Type B pancreatic cell (in vitro differentiated cells): ENCODE measurements around the gene IL36A. TPM values are rescaled to one million over a fixed set of nuclear protein-coding genes. Genes with fewer than 3 reads are reported as not detected.

Source experiments
- DNase-seq: peaks from one replicate; pipeline ENCODE4 v3.0.0; 2021; ENCODE audit warnings: mixed read lengths; ENCODE audit not compliant: unreplicated experiment; ENCODE audit errors: extremely low spot score
- H3K27ac Mint-ChIP-seq: 2 replicates; pipeline ENCODE4 v1.8.0; 2021; ENCODE audit warnings: mild to moderate bottlenecking, mixed read lengths
- H3K27me3 Mint-ChIP-seq: 2 replicates; pipeline ENCODE4 v1.8.0; 2021; ENCODE audit warnings: mixed read lengths
- H3K36me3 Mint-ChIP-seq: 2 replicates; pipeline ENCODE4 v1.8.0; 2021; ENCODE audit warnings: mixed read lengths
- H3K4me1 Mint-ChIP-seq: one replicate; pipeline ENCODE4 v1.8.0; 2021; ENCODE audit warnings: mixed read lengths; ENCODE audit not compliant: unreplicated experiment
- H3K4me3 Mint-ChIP-seq: 2 replicates; pipeline ENCODE4 v1.8.0; 2021; ENCODE audit warnings: mild to moderate bottlenecking, mixed read lengths
- H3K9me3 Mint-ChIP-seq: 2 replicates; pipeline ENCODE4 v1.8.0; 2021; ENCODE audit warnings: mixed read lengths
- total RNA-seq: library from RNA; stranded (reverse); gene quantifications from 2 replicates; pipeline ENCODE4 v1.2.1, GENCODE V29; 2021; ENCODE audit warnings: low replicate concordance
- TF ChIP-seq, protein P1 (sequence below): fragments of 200-600 bp; sonication (generic); conservative IDR thresholded peaks from 2 replicates; pipeline ENCODE4 v1.5.0; 2021; ENCODE audit warnings: antibody characterized with exemption, mild to moderate bottlenecking

IL36A gene
- total RNA-seq, 1 donor from 2014 or later, result not detected

DNA sequence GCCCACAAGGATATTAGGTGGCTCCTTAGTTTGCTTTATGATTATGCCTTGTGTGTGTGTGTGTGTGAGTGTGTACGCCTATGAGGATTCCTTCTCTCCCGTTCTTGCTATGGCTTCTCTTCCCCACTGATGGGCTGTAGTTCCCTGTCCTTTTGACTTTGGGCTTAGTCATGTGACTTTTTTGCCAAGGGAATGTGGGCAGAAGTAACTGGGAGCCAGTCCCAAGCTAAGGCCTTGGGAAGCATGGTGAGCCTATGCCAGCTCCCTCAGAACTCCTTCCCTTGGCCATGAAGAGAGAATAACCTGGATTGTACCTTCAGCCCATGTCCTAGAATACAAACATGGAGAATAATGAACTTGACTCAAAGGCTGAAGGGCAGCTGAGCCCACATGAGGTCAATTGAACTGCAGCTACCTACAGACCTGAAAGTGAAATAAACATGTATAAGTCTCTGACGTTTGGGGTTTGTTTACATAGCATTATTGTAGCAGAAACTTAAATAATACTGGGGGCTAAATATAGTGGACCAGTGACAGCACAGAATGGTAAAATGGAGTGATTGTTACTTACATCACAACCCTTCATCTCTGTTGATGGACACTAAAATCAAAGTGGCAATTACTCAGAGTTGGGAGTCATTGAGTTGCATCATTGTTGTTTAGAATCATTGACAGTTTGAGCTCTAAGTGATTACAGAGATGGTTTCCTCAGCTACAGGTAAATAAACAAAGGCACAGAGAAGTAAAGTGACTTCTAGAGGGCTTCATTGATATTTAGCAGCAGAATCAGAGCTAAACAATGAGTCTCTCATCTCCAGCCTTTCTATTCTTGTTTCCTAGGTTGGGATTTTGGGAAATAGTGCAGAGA, 42.7 kb upstream of the IL36A start:
- H3K4me3 Mint-ChIP-seq, result no peak overlapping the region
- H3K27me3 Mint-ChIP-seq, result peaks cover 3% of the 10 kb centered on the region
- H3K27ac Mint-ChIP-seq, result no peak overlapping the region
- no peaks in the 10 kb centered on the region for H3K36me3 Mint-ChIP-seq
- TF ChIP-seq, protein P1, sequence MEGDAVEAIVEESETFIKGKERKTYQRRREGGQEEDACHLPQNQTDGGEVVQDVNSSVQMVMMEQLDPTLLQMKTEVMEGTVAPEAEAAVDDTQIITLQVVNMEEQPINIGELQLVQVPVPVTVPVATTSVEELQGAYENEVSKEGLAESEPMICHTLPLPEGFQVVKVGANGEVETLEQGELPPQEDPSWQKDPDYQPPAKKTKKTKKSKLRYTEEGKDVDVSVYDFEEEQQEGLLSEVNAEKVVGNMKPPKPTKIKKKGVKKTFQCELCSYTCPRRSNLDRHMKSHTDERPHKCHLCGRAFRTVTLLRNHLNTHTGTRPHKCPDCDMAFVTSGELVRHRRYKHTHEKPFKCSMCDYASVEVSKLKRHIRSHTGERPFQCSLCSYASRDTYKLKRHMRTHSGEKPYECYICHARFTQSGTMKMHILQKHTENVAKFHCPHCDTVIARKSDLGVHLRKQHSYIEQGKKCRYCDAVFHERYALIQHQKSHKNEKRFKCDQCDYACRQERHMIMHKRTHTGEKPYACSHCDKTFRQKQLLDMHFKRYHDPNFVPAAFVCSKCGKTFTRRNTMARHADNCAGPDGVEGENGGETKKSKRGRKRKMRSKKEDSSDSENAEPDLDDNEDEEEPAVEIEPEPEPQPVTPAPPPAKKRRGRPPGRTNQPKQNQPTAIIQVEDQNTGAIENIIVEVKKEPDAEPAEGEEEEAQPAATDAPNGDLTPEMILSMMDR, result no peak
- DNase-seq, result no peak
- H3K4me1 Mint-ChIP-seq, result no peaks in the 10 kb centered on the region
- no peaks in the 10 kb centered on the region for H3K9me3 Mint-ChIP-seq

DNA sequence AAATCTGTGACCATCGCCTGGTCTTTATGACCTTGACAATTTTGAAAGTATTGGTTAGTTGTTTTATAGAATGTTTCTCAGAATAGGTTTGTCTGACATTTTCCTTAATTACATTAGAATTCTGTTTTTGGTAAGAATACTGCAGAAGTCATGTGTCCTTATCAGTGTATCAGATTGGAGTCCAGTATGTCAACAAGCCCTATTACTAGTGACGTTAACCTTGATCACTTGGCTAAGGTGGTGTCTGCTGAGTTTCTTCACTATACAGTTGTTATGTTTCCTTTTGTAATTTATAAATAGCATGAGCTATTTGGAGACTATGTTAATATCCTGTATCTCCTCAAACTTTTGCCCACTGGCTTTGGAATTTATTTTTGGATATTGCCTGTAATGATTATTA, 38.2 kb upstream of the IL36A start:
- TF ChIP-seq, protein P1, result no peak
- H3K27ac Mint-ChIP-seq, result no peak overlapping the region

GRCh38 chr2:112972423-112973086, 32.7 kb upstream of the IL36A start:
- Mint-ChIP-seq H3K27ac (no peak overlapping the region), H3K9me3 (no peaks in the 10 kb centered on the region), H3K36me3 (no peaks in the 10 kb centered on the region), H3K4me3 (no peak overlapping the region), H3K27me3 (peaks cover 46% of the 10 kb centered on the region), H3K4me1 (no peaks in the 10 kb centered on the region)
- no peak for DNase-seq
- TF ChIP-seq, protein P1, result no peak

More for the DNA sequence above, 38.2 kb upstream of the IL36A start:
- Mint-ChIP-seq H3K4me3 (no peak overlapping the region), H3K4me1 (no peaks in the 10 kb centered on the region), H3K9me3 (no peaks in the 10 kb centered on the region), H3K36me3 (no peaks in the 10 kb centered on the region), H3K27me3 (peaks cover 24% of the 10 kb centered on the region)
- no peak for DNase-seq

GRCh38 chr2:112973156-112973555, 32.1 kb upstream of the IL36A start:
- H3K27ac Mint-ChIP-seq, result no peak overlapping the region
- H3K4me1 Mint-ChIP-seq, result no peaks in the 10 kb centered on the region
- H3K27me3 Mint-ChIP-seq, result peaks cover 46% of the 10 kb centered on the region
- no peaks in the 10 kb centered on the region for H3K36me3 Mint-ChIP-seq
- no peak for DNase-seq
- H3K9me3 Mint-ChIP-seq, result no peaks in the 10 kb centered on the region
- TF ChIP-seq, protein P1, result no peak
- no peak overlapping the region for H3K4me3 Mint-ChIP-seq

DNA sequence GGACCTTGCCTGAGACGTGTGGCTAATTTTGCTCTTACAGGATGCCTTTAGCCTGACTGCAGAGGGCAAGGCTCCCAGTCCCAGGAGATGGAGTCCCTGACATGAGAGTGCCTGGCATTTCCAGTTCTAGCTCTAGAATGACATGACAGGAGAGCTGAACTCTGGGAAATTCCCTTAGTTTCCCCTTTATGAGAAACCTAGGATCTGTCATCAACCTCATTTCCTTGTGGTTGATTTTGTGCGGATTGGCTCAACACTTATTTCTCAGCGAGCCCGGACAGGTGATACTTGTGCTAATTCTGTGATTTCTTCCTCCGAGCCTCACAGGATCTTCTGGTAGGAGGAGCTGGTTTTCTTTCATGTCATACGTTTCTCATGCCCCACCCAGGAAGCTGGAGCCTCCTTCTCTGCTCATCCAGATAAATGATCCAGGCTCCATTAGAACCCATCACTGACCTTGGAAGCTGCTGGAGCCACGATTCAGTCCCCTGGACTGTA, 27.7 kb upstream of the IL36A start, which contains the start of gene IL36G:
Gene IL36G (plus strand): TSS at position 448 of the 498 bp plus-strand sequence. CDS start 633 bp downstream, outside the sequence.
- Mint-ChIP-seq H3K27ac (no peak within 1 kb of the TSS), H3K4me1 (no peaks in the 10 kb centered on the region), H3K36me3 (no peaks in the 10 kb centered on the region), H3K9me3 (no peaks in the 10 kb centered on the region), H3K4me3 (no peak within 1 kb of the TSS), H3K27me3 (peaks cover 26% of the 10 kb centered on the region)
- TF ChIP-seq, protein P1, result no peak
- DNase-seq, result no peak
